SK-N-SH (cell line): ENCODE results near the gene CHMP1A. TPM values are rescaled to one million over a fixed set of nuclear protein-coding genes. Genes with fewer than 3 reads are reported as not detected.

Source experiments
- CTCF ChIA-PET: fragments of 300-600, 350-600 bp; formaldehyde crosslinking; extraction: SDS; loops from one replicate; lab custom pipeline; 2021; lab: Yijun Ruan, JAX
- POLR2A ChIA-PET: fragments of 350-600 bp; sonication (Branson Sonifier 250); formaldehyde crosslinking; extraction: SDS; loops from one replicate; lab custom pipeline; 2020; ENCODE audit warnings: antibody characterized with exemption, inconsistent platforms; lab: Yijun Ruan, JAX
- DNase-seq: peaks from one replicate; pipeline ENCODE4 v3.0.0; 2012
- H2AFZ ChIP-seq: fragments of 200-600 bp; sonication (generic); 2 replicates; pipeline ENCODE4 v1.8.1; 2016; ENCODE audit warnings: antibody characterized with exemption, mild to moderate bottlenecking, low read depth
- H3F3A ChIP-seq: fragments of 200-600 bp; sonication (generic); replicated peaks from 2 replicates; pipeline ENCODE3; 2016; ENCODE audit warnings: antibody characterized with exemption, mild to moderate bottlenecking; ENCODE audit not compliant: insufficient read depth
- H3K27ac ChIP-seq, 2 experiments: fragments of 200-500 bp in 1 of 2; fragments of 200-600 bp in 1 of 2; sonication (Bioruptor generic) in 1 of 2; sonication (generic), shearing (Covaris generic) in 1 of 2; 2 replicates each; pipeline versions ENCODE4 v1.5.1 to v1.6.1; 2014 to 2016; ENCODE audit warnings: low read depth in 2 of 2, inconsistent platforms in 1 of 2, low read length in 1 of 2, mild to moderate bottlenecking in 1 of 2, mixed read lengths in 1 of 2
- H3K27me3 ChIP-seq: fragments of 200-600 bp; sonication (generic), shearing (Covaris generic); 2 replicates; pipeline ENCODE4 v1.6.1; 2016; ENCODE audit warnings: mixed run types; ENCODE audit not compliant: insufficient read depth
- H3K36me3 ChIP-seq, 2 experiments: fragments of 200-500 bp in 1 of 2; fragments of 200-600 bp in 1 of 2; sonication (Bioruptor generic) in 1 of 2; sonication (generic) in 1 of 2; replicated peaks in 1 of 2; 2 replicates each; pipeline versions ENCODE3 to v1.5.1; 2014 to 2016; ENCODE audit warnings: low read length in 1 of 2, mild to moderate bottlenecking in 1 of 2; ENCODE audit not compliant: insufficient read depth in 2 of 2, control insufficient read depth in 1 of 2
- H3K4me1 ChIP-seq, 2 experiments: fragments of 200-500 bp in 1 of 2; fragments of 200-600 bp in 1 of 2; sonication (Bioruptor generic) in 1 of 2; sonication (generic), shearing (Covaris generic) in 1 of 2; 2 replicates each; pipeline versions ENCODE4 v1.5.1 to v1.6.1; 2014 to 2016; ENCODE audit warnings: low read depth in 1 of 2, low read length in 1 of 2, mixed run types in 1 of 2; ENCODE audit not compliant: insufficient read depth in 2 of 2, control insufficient read depth in 1 of 2
- H3K4me2 ChIP-seq: fragments of 200-600 bp; sonication (generic), shearing (Covaris generic); 2 replicates; pipeline ENCODE4 v1.6.1; 2017; ENCODE audit warnings: mixed run types
- H3K4me3 ChIP-seq, 2 experiments: fragments of 200-500 bp in 1 of 2; fragments of 200-600 bp in 1 of 2; sonication (Bioruptor generic) in 1 of 2; sonication (generic), shearing (Covaris generic) in 1 of 2; 2 replicates each; pipeline versions ENCODE4 v1.5.1 to v1.8.1; 2014 to 2016; ENCODE audit warnings: low read depth in 2 of 2, inconsistent platforms in 1 of 2, low read length in 1 of 2, mild to moderate bottlenecking in 1 of 2, mixed read lengths in 1 of 2, moderate library complexity in 1 of 2
- H3K79me2 ChIP-seq: fragments of 200-600 bp; sonication (generic); 2 replicates; pipeline ENCODE4 v1.8.1; 2017; ENCODE audit warnings: mild to moderate bottlenecking; ENCODE audit not compliant: insufficient read depth
- H3K9ac ChIP-seq: fragments of 200-600 bp; sonication (generic); 2 replicates; pipeline ENCODE4 v1.6.1; 2017; ENCODE audit warnings: mixed run types
- H3K9me2 ChIP-seq: fragments of 200-600 bp; sonication (generic); 2 replicates; pipeline ENCODE4 v1.6.1; 2017; ENCODE audit warnings: mixed run types
- H3K9me3 ChIP-seq: fragments of 200-600 bp; sonication (generic); 2 replicates; pipeline ENCODE4 v1.6.1; 2017; ENCODE audit warnings: mixed run types, mild to moderate bottlenecking, moderate library complexity
- H4K20me1 ChIP-seq: fragments of 200-600 bp; sonication (generic); 2 replicates; pipeline ENCODE4 v1.6.1; 2017; ENCODE audit warnings: mild to moderate bottlenecking, mixed run types; ENCODE audit not compliant: insufficient read depth
- EZH2phosphoT487 ChIP-seq: fragments of 200-600 bp; sonication (generic); IDR thresholded peaks from 2 replicates; pipeline ENCODE4 v1.6.1; 2017; ENCODE audit warnings: low read depth, mixed run types, mild to moderate bottlenecking, antibody characterized with exemption, moderate library complexity, borderline replicate concordance
- FOSL2 ChIP-seq: IDR thresholded peaks from 2 replicates; pipeline ENCODE4 v1.4.0; 2012; ENCODE audit warnings: low read depth, mild to moderate bottlenecking, moderate library complexity, borderline replicate concordance
- GATA2 ChIP-seq: sonication (generic); formaldehyde crosslinking; IDR thresholded peaks from 2 replicates; pipeline ENCODE4 v1.5.0; 2020; ENCODE audit warnings: mild to moderate bottlenecking, missing genetic modification reagents
- IRF3 ChIP-seq: fragments of 150-350 bp; IDR thresholded peaks from 2 replicates; pipeline ENCODE4 v1.6.1; 2016; ENCODE audit warnings: mild to moderate bottlenecking, low read depth, low read length
- JUND ChIP-seq: IDR thresholded peaks from 2 replicates; pipeline ENCODE4 v1.4.0; 2012
- MEF2A ChIP-seq: IDR thresholded peaks from 2 replicates; pipeline ENCODE4 v1.4.0; 2012; ENCODE audit warnings: low read depth, borderline replicate concordance
- NFIC ChIP-seq: IDR thresholded peaks from 2 replicates; pipeline ENCODE4 v1.4.0; 2012; ENCODE audit warnings: borderline replicate concordance
- NRF1 ChIP-seq: IDR thresholded peaks from 2 replicates; pipeline ENCODE4 v1.6.1; 2012; ENCODE audit warnings: low read depth, mild to moderate bottlenecking, low read length
- PBX3 ChIP-seq: IDR thresholded peaks from 2 replicates; pipeline ENCODE4; 2012
- POLR2AphosphoS5 ChIP-seq: IDR thresholded peaks from 2 replicates; pipeline ENCODE4 v1.6.1; 2012; ENCODE audit warnings: low read depth, low read length
- RAD21 ChIP-seq: IDR thresholded peaks from 2 replicates; pipeline ENCODE4 v1.6.1; 2012; ENCODE audit warnings: mild to moderate bottlenecking, low read length
- RXRA ChIP-seq: IDR thresholded peaks from 2 replicates; pipeline ENCODE4 v1.4.0; 2012; ENCODE audit warnings: low read depth, mild to moderate bottlenecking, borderline replicate concordance
- TEAD4 ChIP-seq: IDR thresholded peaks from 2 replicates; pipeline ENCODE4 v1.4.0; 2012; ENCODE audit warnings: mild to moderate bottlenecking, borderline replicate concordance; ENCODE audit not compliant: insufficient read depth
- USF1 ChIP-seq: IDR thresholded peaks from 2 replicates; pipeline ENCODE4 v1.4.0; 2012; ENCODE audit warnings: low read depth, borderline replicate concordance
- USF2 ChIP-seq: fragments of 150-350 bp; IDR thresholded peaks from 2 replicates; pipeline ENCODE4 v1.6.1; 2017; ENCODE audit warnings: antibody characterized with exemption, low read length, low read depth, borderline replicate concordance
- YY1 ChIP-seq: IDR thresholded peaks from 2 replicates; pipeline ENCODE4 v1.4.0; 2012; ENCODE audit warnings: low read depth, mild to moderate bottlenecking
- WGBS: methylation state at CpG from one replicate; pipeline ENCODE4 v1.1.6; 2017; ENCODE audit warnings: low lambda C conversion rate; 5-methylcytosine and 5-hydroxymethylcytosine counted together
- polyA plus RNA-seq, 3 experiments: library from polyadenylated mRNA; depleted of rRNA; stranded (reverse); fragments of >200 nt; gene quantifications; 2 replicates each; pipeline ENCODE4 v1.2.3, GENCODE V29; 2012
- TF ChIP-seq, protein P1 (sequence below): IDR thresholded peaks from 2 replicates; pipeline ENCODE4 v1.4.0; 2012; ENCODE audit warnings: low read depth
- TF ChIP-seq, protein P2 (sequence below): IDR thresholded peaks from 2 replicates; pipeline ENCODE4 v1.6.1; 2012; ENCODE audit warnings: mild to moderate bottlenecking, low read depth, low read length, moderate library complexity

Gene CHMP1A
- polyA plus RNA-seq, 1 of the 3 experiments (the other 2 are of a cell fraction): 138 TPM

GRCh38 chr16:89639385-89639784 lies 18.1 kb downstream of the CHMP1A start:
- POLR2A ChIA-PET: no interaction called here
- H3K79me2 ChIP-seq: no peaks in the 10 kb centered on the region
- no peak overlapping the region for H3K4me3 ChIP-seq
- TF ChIP-seq USF2 (no peak), IRF3 (no peak), NRF1 (no peak), RAD21 (no peak)
- no peak overlapping the region for H2AFZ ChIP-seq
- WGBS: 76% methylated on average over 6 of the region's 6 CpGs
- H3K4me2 ChIP-seq: no peak overlapping the region
- H4K20me1 ChIP-seq: no peaks in the 10 kb centered on the region
- CTCF ChIA-PET: interaction anchor here (1.3 to 4.0 kb wide), 3 partner anchors 10 to 75 kb away, joined by 3 to 44 read pairs (median 20); partner anchors contain the start of gene DPEP1
- no peak for DNase-seq
- H3K9ac ChIP-seq: no peak overlapping the region
- no peak overlapping the region for H3K27ac ChIP-seq
- peaks cover 0 to 4% of the 10 kb centered on the region in 2 experiments for H3K36me3 ChIP-seq
- no peaks in the 10 kb centered on the region for H3K9me2 ChIP-seq
- H3K9me3 ChIP-seq: no peaks in the 10 kb centered on the region
- H3K4me1 ChIP-seq: peaks cover 0 to 5% of the 10 kb centered on the region in 2 experiments; a peak in 1 of 4 replicates
- H3F3A ChIP-seq: peaks cover 6% of the 10 kb centered on the region
- no peaks in the 10 kb centered on the region for H3K27me3 ChIP-seq

- H2AFZ ChIP-seq: no peak overlapping the region
- no peak overlapping the region for H3K4me2 ChIP-seq
- TF ChIP-seq, protein P1, sequence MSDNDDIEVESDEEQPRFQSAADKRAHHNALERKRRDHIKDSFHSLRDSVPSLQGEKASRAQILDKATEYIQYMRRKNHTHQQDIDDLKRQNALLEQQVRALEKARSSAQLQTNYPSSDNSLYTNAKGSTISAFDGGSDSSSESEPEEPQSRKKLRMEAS: no peak
- TF ChIP-seq EZH2phosphoT487: no peak
- TF ChIP-seq PBX3: no peak
- no peak for TF ChIP-seq RAD21
- TF ChIP-seq GATA2 (CRISPR knock-in tag): no peak
- no peak for TF ChIP-seq RXRA
- TF ChIP-seq NRF1: no peak
- TF ChIP-seq MEF2A: no peak
- no peak for TF ChIP-seq USF1
- TF ChIP-seq NFIC: no peak
- TF ChIP-seq FOSL2: no peak
- TF ChIP-seq USF2: no peak
- TF ChIP-seq JUND: no peak
- TF ChIP-seq, protein P2, sequence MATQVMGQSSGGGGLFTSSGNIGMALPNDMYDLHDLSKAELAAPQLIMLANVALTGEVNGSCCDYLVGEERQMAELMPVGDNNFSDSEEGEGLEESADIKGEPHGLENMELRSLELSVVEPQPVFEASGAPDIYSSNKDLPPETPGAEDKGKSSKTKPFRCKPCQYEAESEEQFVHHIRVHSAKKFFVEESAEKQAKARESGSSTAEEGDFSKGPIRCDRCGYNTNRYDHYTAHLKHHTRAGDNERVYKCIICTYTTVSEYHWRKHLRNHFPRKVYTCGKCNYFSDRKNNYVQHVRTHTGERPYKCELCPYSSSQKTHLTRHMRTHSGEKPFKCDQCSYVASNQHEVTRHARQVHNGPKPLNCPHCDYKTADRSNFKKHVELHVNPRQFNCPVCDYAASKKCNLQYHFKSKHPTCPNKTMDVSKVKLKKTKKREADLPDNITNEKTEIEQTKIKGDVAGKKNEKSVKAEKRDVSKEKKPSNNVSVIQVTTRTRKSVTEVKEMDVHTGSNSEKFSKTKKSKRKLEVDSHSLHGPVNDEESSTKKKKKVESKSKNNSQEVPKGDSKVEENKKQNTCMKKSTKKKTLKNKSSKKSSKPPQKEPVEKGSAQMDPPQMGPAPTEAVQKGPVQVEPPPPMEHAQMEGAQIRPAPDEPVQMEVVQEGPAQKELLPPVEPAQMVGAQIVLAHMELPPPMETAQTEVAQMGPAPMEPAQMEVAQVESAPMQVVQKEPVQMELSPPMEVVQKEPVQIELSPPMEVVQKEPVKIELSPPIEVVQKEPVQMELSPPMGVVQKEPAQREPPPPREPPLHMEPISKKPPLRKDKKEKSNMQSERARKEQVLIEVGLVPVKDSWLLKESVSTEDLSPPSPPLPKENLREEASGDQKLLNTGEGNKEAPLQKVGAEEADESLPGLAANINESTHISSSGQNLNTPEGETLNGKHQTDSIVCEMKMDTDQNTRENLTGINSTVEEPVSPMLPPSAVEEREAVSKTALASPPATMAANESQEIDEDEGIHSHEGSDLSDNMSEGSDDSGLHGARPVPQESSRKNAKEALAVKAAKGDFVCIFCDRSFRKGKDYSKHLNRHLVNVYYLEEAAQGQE: no peak
- no peak for TF ChIP-seq POLR2AphosphoS5
- no peak for TF ChIP-seq TEAD4
- TF ChIP-seq YY1: no peak
- TF ChIP-seq, all 33 proteins: peak for 0
- ChIA-PET POLR2A (no interaction called here), CTCF (no interaction called here)
- H3K4me1 ChIP-seq: peaks cover 0 to 7% of the 10 kb centered on the region in 2 experiments; a peak in 1 of 4 replicates
- H3K27ac ChIP-seq: no peak overlapping the region
- no peaks in the 10 kb centered on the region for H3K36me3 ChIP-seq
- no peak for DNase-seq
- no peak overlapping the region for H3K4me3 ChIP-seq
- no peaks in the 10 kb centered on the region for H3K79me2 ChIP-seq
- no peaks in the 10 kb centered on the region for H3K9me3 ChIP-seq
- H3K9me2 ChIP-seq: no peaks in the 10 kb centered on the region
- H4K20me1 ChIP-seq: no peaks in the 10 kb centered on the region
- H3K27me3 ChIP-seq: no peaks in the 10 kb centered on the region
- H3K9ac ChIP-seq: no peak overlapping the region
- peaks cover 12% of the 10 kb centered on the region for H3F3A ChIP-seq
- WGBS: 84% methylated on average over 9 of the region's 10 CpGs
Observed at GRCh38 chr16:89638455-89638854, 19.1 kb downstream of the CHMP1A start.
